M059J (cell line): ENCODE measurements around the gene THOC1. TPM values are rescaled to one million over a fixed set of nuclear protein-coding genes. Genes with fewer than 3 reads are reported as not detected.

Experiments
- DNase-seq: peaks from one replicate; pipeline ENCODE4 v3.0.0-alpha.2; 2012; ENCODE audit warnings: low read depth
- total RNA-seq: library from RNA; depleted of rRNA; stranded (reverse); fragments of >200 nt; shearing (Covaris generic); gene quantifications from 2 replicates; pipeline ENCODE4 v1.2.3, GENCODE V29; 2014

THOC1 gene
- total RNA-seq, 1 experiment from 2014 or later, result 38.9 TPM

GRCh38 chr18:275486-275885, 7.6 kb upstream of the THOC1 start:
- no peak for DNase-seq

GRCh38 chr18:274313-274712, 6.5 kb upstream of the THOC1 start:
- no peak for DNase-seq

- no peak for DNase-seq
Observed at GRCh38 chr18:273525-273924, 5.7 kb upstream of the THOC1 start.

DNA sequence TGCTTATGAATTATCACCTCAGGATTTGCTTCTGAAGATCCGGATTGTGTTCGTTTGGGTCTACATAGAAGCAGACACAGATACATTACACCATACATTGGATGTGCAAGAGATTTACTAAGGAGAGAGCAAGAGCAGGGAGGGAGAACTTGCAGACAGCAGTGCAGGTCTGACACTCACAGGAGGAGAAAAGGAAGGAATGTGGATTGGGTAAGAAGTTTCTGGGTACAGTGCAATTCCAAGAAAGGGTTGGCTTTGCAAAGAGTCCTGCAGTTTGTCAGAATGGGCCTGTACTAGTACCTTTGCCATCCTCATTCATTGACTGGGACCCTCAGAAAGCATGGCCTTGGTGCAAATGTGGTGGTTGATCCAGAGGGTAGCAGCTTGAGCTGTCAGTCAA, 4.8 kb upstream of the THOC1 start:
- DNase-seq, result no peak

GRCh38 chr18:269480-270095, 1.7 kb upstream of the THOC1 start:
- DNase-seq, result no peak

GRCh38 chr18:267380-267687, 513 bp downstream of the THOC1 start:
- DNase-seq, result no peak

DNA sequence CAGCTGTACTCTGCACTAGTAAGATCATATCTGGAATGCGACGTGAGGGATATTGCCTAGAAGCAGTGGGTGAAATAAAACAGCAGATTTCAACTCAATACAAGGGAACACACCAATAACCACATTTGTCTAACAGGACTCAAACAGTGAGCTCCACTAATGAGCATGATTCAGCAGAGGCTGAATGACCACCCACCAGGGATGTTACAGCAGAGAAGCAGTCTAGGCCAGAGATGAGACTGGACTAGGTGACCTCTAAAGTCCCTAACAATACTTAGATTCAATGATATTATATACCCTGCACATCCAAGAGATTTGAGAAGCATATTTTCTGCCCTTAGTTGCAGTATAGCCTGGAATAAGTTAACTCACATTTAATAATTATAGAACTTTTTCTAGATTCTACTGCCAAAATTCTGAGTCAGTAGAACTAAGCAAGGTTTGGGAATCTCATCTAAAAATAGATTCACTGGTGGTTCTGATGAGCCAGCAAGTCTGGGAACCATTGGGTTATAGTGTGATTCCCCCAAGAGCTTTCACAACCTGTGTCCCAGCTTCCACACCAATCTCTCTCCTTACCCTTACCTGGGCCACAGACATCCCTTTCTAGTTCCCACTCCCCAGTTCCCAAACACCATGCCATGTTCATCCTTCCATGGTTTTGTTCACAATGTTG, 6.3 kb downstream of the THOC1 start:
- no peak for DNase-seq

- no peak for DNase-seq
Observed at GRCh38 chr18:260547-260946, 7.3 kb downstream of the THOC1 start.

DNA sequence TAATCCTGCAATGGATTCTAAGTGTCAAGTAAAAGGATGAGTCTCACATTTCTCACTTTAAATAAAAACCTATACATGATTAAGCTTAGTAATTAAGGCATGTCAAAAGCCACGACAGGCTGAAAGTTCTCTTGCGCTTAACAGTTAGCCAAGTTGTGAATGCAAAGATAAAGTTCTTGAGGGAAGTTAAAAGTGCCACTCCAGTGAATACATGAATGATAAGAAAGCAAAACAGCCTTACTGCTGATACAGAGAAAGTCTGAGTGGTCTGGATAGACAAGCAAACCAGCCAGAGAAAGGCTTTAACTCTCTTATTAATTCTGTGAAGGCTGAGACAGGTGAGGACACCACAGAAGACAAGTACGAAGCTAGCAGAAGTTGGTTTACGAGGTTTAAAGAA, 12.7 kb downstream of the THOC1 start:
- no peak for DNase-seq

- DNase-seq, result no peak
Observed at GRCh38 chr18:253121-253520, 14.7 kb downstream of the THOC1 start.

- DNase-seq, result no peak
Observed at GRCh38 chr18:251572-251971, 16.3 kb downstream of the THOC1 start.

DNA sequence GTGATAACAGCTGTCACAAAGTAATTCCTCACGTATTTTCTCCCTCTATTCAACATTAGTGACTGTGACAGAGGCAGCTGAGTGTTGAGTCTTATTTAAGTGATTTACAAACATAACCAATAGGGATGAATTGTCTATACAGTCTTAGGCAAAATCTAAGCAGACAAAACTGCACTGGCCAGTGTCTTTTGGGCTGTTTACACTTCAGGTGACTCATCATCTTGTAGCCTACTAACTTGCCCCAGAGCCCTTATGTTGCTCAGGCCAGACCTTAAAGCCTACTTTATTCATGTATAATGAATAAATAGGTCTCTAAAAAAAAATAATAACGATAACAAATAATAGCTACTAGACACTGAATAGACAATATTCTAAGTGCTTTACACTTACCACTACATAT, 17.2 kb downstream of the THOC1 start:
- peak; percentile 43 for DNase-seq

DNA sequence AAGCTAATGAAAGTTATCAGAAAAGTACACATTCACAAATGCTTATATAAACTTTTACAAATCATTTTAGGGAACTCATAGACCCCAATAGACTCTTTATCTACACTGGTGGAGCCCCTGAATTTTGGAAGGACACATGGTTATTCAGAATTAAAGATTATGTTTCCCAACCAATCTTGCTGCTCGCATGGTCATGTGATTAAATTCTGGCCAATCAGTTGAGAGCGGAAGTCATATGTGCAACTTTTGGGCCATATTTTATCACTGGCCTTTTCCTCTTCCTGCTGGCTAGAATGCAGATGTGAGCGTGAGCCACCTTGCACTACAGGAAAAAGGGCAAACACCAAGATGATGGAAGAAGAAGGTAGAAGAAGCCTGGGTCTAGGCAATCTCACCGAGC, 19.8 kb downstream of the THOC1 start:
- DNase-seq, result no peak

DNA sequence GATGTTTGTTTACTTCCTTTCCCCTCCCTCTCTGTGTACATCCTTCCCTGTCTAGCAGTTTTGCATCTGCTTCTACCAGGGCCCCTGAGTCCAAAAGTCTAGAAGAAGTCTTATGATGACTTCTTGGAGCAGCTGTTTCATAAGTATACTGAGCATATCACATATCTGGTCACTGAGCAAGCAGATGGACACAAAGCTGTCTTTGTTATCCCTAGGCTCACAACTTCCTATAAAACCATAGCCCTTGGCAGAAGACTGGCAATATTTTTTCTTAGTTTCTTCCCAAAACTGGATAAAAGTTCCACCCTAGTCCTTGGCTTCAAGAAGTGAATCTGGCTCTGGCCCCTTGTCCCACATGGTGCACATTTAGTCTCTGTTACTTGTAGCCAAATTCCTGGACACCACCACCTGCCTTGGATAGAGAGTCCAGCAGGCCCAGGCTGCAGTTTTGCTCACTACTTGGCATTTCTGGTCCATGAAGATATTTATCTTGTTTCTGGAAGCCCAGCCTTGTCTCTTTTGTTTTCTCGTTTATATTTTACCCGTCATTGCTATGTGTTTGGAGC, 22.5 kb downstream of the THOC1 start:
- no peak for DNase-seq

DNA sequence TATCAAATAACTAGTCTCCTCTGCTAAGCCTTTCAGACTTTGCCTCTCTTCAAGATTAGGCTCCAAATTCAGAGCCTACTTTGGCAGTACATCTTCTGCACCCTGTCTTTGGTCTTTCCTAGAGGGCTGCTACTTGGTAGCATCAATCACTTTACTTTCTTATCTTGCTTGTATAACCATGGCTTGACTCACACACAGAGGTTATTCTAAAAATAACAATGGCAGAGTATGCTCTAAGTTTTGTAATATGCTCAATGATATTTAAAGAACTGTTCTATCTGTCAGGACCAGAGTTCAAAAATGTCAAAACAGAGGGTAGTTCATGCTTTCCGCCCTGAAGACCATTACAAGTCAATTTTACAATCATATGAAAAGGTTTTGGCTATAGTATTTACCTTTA, 27.7 kb downstream of the THOC1 start:
- no peak for DNase-seq

DNA sequence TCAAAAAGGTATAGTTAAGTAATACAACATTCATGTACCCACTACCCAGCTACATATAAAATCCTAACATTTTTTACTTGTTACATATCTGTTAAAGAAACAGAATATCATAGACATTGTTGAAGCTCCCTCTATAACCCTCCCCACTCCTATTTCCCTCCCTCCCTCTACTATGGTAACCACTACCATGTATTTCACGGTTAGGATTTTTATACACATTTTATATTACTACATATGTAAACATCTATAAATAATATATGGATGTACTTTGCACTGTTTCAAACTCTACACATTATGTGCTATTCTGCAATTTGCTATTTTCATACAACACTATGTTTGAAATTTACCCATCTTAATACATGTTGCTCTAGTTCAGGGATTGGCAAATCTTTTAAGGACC, 36.3 kb downstream of the THOC1 start:
- DNase-seq, result no peak

GRCh38 chr18:228586-228985, 39.3 kb downstream of the THOC1 start:
- DNase-seq, result no peak

DNA sequence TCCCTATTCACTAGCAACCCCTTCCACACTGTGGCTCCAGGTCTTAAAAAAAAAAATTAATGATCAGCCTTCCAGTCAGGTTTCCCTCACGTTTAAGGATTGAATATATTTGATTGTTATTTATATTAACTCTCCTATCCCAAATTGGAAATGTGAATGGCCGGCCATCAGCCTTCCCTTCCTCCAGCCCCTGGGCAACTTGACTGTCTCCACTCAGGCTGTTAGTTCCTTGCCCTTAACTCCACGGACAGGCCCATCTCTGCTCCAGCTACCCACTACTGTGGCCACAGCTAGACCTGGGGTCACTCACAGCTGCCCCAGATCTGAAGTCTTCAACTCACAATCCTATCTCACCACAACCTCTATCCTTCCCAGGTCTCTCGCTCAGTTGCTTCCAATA, 39.9 kb downstream of the THOC1 start:
- DNase-seq, result no peak

- no peak for DNase-seq
Observed at GRCh38 chr18:227374-227773, 40.5 kb downstream of the THOC1 start.

DNA sequence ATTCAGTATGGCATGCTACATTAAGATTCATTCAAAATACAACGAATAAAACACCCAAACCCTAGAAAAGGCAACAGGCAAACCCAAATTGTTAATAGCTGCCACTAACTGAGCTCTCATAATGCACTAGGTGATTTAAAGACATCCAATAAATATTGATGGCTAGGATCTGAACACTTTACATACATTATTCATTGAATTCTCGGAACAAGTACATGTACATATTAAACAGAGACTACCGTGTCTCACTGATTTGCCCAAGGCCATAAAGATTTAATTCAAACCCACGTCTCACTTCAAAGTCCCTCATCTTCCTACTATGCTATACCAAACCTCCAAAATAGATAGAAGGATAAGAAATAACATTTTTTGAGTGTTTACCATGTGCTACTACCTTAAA, 42.1 kb downstream of the THOC1 start:
- DNase-seq, result no peak

- DNase-seq, result no peak
Observed at GRCh38 chr18:220708-221107, 47.1 kb downstream of the THOC1 start.

DNA sequence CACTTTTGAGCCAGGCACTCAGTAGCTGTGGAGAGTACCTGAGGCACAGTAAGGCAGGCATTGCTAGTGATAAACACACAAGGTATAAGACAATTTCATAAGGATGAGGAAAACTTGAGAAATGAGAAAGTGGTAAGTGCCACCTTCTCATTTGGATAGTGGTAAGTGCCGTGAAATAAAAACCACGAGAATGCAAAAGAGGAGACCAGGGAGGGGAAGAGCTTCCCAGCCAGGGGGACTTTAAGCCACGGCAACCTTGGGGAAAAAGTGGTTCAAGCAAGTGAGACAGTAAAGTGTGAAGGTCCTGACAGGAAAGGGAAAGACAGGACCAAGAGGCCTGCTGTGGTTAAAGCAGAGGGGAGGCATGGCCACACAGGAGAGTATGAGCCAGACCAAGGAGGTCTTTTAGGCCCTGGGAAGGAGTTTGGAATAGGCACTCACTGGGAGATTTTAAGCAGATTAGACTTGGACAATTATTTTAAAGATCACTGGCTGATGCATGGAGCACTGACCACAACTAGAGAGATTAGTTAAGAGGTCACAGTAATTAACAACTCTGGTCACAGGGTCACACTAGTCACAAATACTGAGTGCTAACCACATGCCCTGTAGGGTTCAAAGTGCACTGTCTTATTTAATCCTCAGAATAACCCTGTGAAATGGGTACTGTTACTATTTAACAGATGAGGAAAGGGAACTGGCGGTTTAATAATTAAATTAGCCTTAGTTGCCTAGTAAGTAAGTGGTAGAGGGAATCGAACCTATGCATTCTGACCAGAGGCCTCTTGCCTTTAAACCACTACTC, 50.1 kb downstream of the THOC1 start:
- DNase-seq, result peak; percentile 3

- no peak for DNase-seq
Observed at GRCh38 chr18:215448-216010, 52.3 kb downstream of the THOC1 start.
